Esophagus (tissue), 2 donors: ENCODE results near the gene MST1R. TPM values are rescaled to one million over a fixed set of nuclear protein-coding genes. Genes with fewer than 3 reads are reported as not detected.

Source experiments
- H3K27ac ChIP-seq, 2 donors: one replicate each; pipeline ENCODE4 v1.5.1; 2013; ENCODE audit warnings: low read depth in 2 of 2, mild to moderate bottlenecking in 2 of 2, inconsistent platforms in 1 of 2, low read length in 1 of 2, moderate library complexity in 1 of 2
- H3K27me3 ChIP-seq, 2 donors: one replicate each; pipeline ENCODE4 v1.6.1; 2013; ENCODE audit warnings: low read length in 2 of 2, control low read depth in 1 of 2, mild to moderate bottlenecking in 1 of 2; ENCODE audit not compliant: insufficient read depth in 2 of 2, control insufficient read depth in 1 of 2
- H3K36me3 ChIP-seq, 2 donors: one replicate each; pipeline ENCODE4 v1.6.1; 2013; ENCODE audit warnings: low read length in 1 of 2; ENCODE audit not compliant: control insufficient read depth in 2 of 2, insufficient read depth in 2 of 2
- H3K4me1 ChIP-seq, 2 donors: one replicate each; pipeline ENCODE4 v1.6.1; 2013; ENCODE audit warnings: low read length in 1 of 2; ENCODE audit not compliant: control insufficient read depth in 2 of 2, insufficient read depth in 2 of 2
- H3K4me3 ChIP-seq, 2 donors: one replicate each; pipeline ENCODE4 v1.5.1; 2013; ENCODE audit warnings: low read length in 2 of 2, mild to moderate bottlenecking in 2 of 2, low read depth in 1 of 2, moderate library complexity in 1 of 2
- H3K9me3 ChIP-seq, 2 donors: one replicate each; pipeline ENCODE4 v1.6.1; 2013; ENCODE audit warnings: mild to moderate bottlenecking in 2 of 2, low read depth in 1 of 2, low read length in 1 of 2, moderate library complexity in 1 of 2; ENCODE audit not compliant: control insufficient read depth in 2 of 2, insufficient read depth in 1 of 2
- WGBS, 2 donors: extraction: QIAGEN DNeasy Blood & Tissue Kit; methylation state at CpG; one replicate each; pipeline ENCODE4 v1.1.7; 2013; 5-methylcytosine and 5-hydroxymethylcytosine counted together
- polyA plus RNA-seq, 2 donors: library from polyadenylated mRNA; stranded (reverse); fragments of 200-250 nt; gene quantifications; one replicate each; pipeline ENCODE4 v1.2.3, GENCODE V29; 2013
- donor health status: healthy with polysubstance abuse.
- donor health status: Bipolar disorder and iron deficiency.

Gene MST1R
- polyA plus RNA-seq, 2 donors: 23.6 to 53.4 TPM

GRCh38 chr3:49869525-49870126, 34.0 kb downstream of the MST1R start, which contains the start of gene CAMKV:
Gene CAMKV, minus strand, starts transcription at chr3:49869906. Its CDS starts 7,518 bp downstream, at chr3:49862388.
- Histone ChIP-seq H3K27me3 (peaks cover 0 to 5% of the 10 kb centered on the region in 2 donors), H3K9me3 (no peaks in the 10 kb centered on the region), H3K4me1 (peaks cover 3% of the 10 kb centered on the region in 2 donors), H3K36me3 (no peaks in the 10 kb centered on the region), H3K4me3 (peak within 1 kb of the TSS; percentile 23 to 24), H3K27ac (no peak within 1 kb of the TSS)
- WGBS, 2 donors: 2% methylated on average over 32 to 59 of the region's 59 CpGs

GRCh38 chr3:49868862-49869466, 34.7 kb downstream of the MST1R start:
- H3K4me3 ChIP-seq: no peak overlapping the region
- H3K36me3 ChIP-seq: no peaks in the 10 kb centered on the region
- peaks cover 3% of the 10 kb centered on the region in 2 donors for H3K4me1 ChIP-seq
- no peaks in the 10 kb centered on the region for H3K9me3 ChIP-seq
- no peak overlapping the region for H3K27ac ChIP-seq
- H3K27me3 ChIP-seq: peaks cover 0 to 5% of the 10 kb centered on the region in 2 donors
- WGBS, 2 donors: 4% methylated on average over 22 to 23 of the region's 23 CpGs

- H3K4me3 ChIP-seq: no peak overlapping the region
- H3K9me3 ChIP-seq: no peaks in the 10 kb centered on the region
- no peak overlapping the region for H3K27ac ChIP-seq
- 24% methylated on average over 7 of the region's 7 CpGs for WGBS, 2 donors
- H3K36me3 ChIP-seq: no peaks in the 10 kb centered on the region
- peaks cover 3% of the 10 kb centered on the region in 2 donors for H3K4me1 ChIP-seq
- peaks cover 0 to 5% of the 10 kb centered on the region in 2 donors for H3K27me3 ChIP-seq
These were observed 35.8 kb downstream of the MST1R start for GRCh38 chr3:49867871-49868321.

GRCh38 chr3:49867400-49867799, 36.3 kb downstream of the MST1R start:
- Histone ChIP-seq H3K4me1 (peaks cover 3% of the 10 kb centered on the region in 2 donors), H3K27ac (no peak overlapping the region), H3K27me3 (peaks cover 0 to 5% of the 10 kb centered on the region in 2 donors), H3K4me3 (no peak overlapping the region), H3K36me3 (no peaks in the 10 kb centered on the region), H3K9me3 (no peaks in the 10 kb centered on the region)
- WGBS, 2 donors: 89 to 100% methylated on average over 1 of the region's 1 CpG

- H3K4me1 ChIP-seq: peaks cover 3% of the 10 kb centered on the region in 2 donors
- H3K9me3 ChIP-seq: no peaks in the 10 kb centered on the region
- WGBS, 2 donors: 41 to 47% methylated on average over 7 of the region's 7 CpGs
- no peak overlapping the region for H3K4me3 ChIP-seq
- no peak overlapping the region for H3K27ac ChIP-seq
- peaks cover 0 to 5% of the 10 kb centered on the region in 2 donors for H3K27me3 ChIP-seq
- no peaks in the 10 kb centered on the region for H3K36me3 ChIP-seq
These were observed 38.4 kb downstream of the MST1R start for GRCh38 chr3:49865198-49865784.

GRCh38 chr3:49864505-49864904, 39.2 kb downstream of the MST1R start:
- Histone ChIP-seq H3K27ac (no peak overlapping the region), H3K4me3 (no peak overlapping the region), H3K4me1 (peaks cover 2 to 3% of the 10 kb centered on the region in 2 donors), H3K9me3 (no peaks in the 10 kb centered on the region), H3K27me3 (peaks cover 0 to 2% of the 10 kb centered on the region in 2 donors), H3K36me3 (no peaks in the 10 kb centered on the region)
- 50 to 60% methylated on average over 5 of the region's 5 CpGs for WGBS, 2 donors

- no peaks in the 10 kb centered on the region for H3K4me1 ChIP-seq
- no peaks in the 10 kb centered on the region for H3K27me3 ChIP-seq
- no peaks in the 10 kb centered on the region for H3K36me3 ChIP-seq
- no peaks in the 10 kb centered on the region for H3K9me3 ChIP-seq
- H3K27ac ChIP-seq: no peak overlapping the region
- 81 to 82% methylated on average over 12 of the region's 12 CpGs for WGBS, 2 donors
- no peak overlapping the region for H3K4me3 ChIP-seq
These were observed 43.9 kb downstream of the MST1R start for GRCh38 chr3:49859576-49860305.

GRCh38 chr3:49856181-49857005, 47.3 kb downstream of the MST1R start, which contains the start of gene TRAIP:
Gene TRAIP, minus strand, starts transcription at chr3:49856564. Its CDS starts 111 bp downstream, at chr3:49856453.
- H3K4me1 ChIP-seq: no peaks in the 10 kb centered on the region
- peak within 1 kb of the TSS; percentile 72 to 84 for H3K4me3 ChIP-seq
- H3K27me3 ChIP-seq: no peaks in the 10 kb centered on the region
- H3K27ac ChIP-seq: peak within 1 kb of the TSS; percentile 73 to 88
- 2% methylated on average over 52 of the region's 52 CpGs for WGBS, 2 donors
- H3K9me3 ChIP-seq: no peaks in the 10 kb centered on the region
- no peaks in the 10 kb centered on the region for H3K36me3 ChIP-seq

- 54 to 61% methylated on average over 5 of the region's 5 CpGs for WGBS, 2 donors
- Histone ChIP-seq H3K27ac (no peak overlapping the region), H3K4me3 (peak overlapping the region; percentile 72 to 84), H3K36me3 (no peaks in the 10 kb centered on the region), H3K27me3 (no peaks in the 10 kb centered on the region), H3K4me1 (no peaks in the 10 kb centered on the region), H3K9me3 (no peaks in the 10 kb centered on the region)
These were observed 48.0 kb downstream of the MST1R start for GRCh38 chr3:49855662-49856061.
